GM23338 (cell line): ENCODE results near the gene SLC22A14.

Source experiments
- CREB1 ChIP-seq: fragments of 250-450 bp; sonication (Bioruptor Pico); IDR thresholded peaks from 2 replicates; pipeline ENCODE4 v1.5.0; 2020; ENCODE audit warnings: low read depth, mild to moderate bottlenecking, moderate library complexity
- EZH2 ChIP-seq: fragments of 200-600 bp; sonication (generic); IDR thresholded peaks from one replicate; pipeline ENCODE4 v1.8.0; 2017; ENCODE audit warnings: antibody characterized with exemption, mild to moderate bottlenecking, low read depth; ENCODE audit not compliant: unreplicated experiment
- EZH2phosphoT487 ChIP-seq: fragments of 200-600 bp; sonication (generic); IDR thresholded peaks from one replicate; pipeline ENCODE4 v1.8.1; 2018; ENCODE audit warnings: antibody characterized with exemption; ENCODE audit not compliant: unreplicated experiment
- JUNB ChIP-seq: IDR thresholded peaks from one replicate; pipeline ENCODE4 v1.6.1; 2016; ENCODE audit warnings: antibody characterized with exemption; ENCODE audit not compliant: unreplicated experiment
- NANOG ChIP-seq: IDR thresholded peaks from 2 replicates; pipeline ENCODE4 v1.6.1; 2016; ENCODE audit warnings: antibody characterized with exemption, borderline replicate concordance
- POLR2AphosphoS5 ChIP-seq: IDR thresholded peaks from 2 replicates; pipeline ENCODE4 v1.6.1; 2016; ENCODE audit warnings: antibody characterized with exemption, low read depth
- REST ChIP-seq: IDR thresholded peaks from one replicate; pipeline ENCODE4 v1.6.1; 2018; ENCODE audit warnings: antibody characterized with exemption; ENCODE audit not compliant: unreplicated experiment
- ZNF114 ChIP-seq: fragments of 250-450 bp; sonication (Bioruptor Pico); IDR thresholded peaks from 2 replicates; pipeline ENCODE4 v1.5.0; 2020; ENCODE audit warnings: mild to moderate bottlenecking, moderate library complexity
- TF ChIP-seq, protein P1 (sequence below), 2 experiments: fragments of 200-600 bp in 1 of 2; sonication (generic) in 1 of 2; conservative IDR thresholded peaks; 2 replicates each; pipeline versions ENCODE4 v1.5.1 to v1.6.1; 2016 to 2017; ENCODE audit warnings: antibody characterized with exemption in 2 of 2, low read depth in 2 of 2, mild to moderate bottlenecking in 2 of 2, moderate library complexity in 1 of 2
- TF ChIP-seq, protein P2 (sequence below): fragments of 250-450 bp; sonication (Bioruptor Pico); IDR thresholded peaks from 2 replicates; pipeline ENCODE4 v1.5.0; 2020; ENCODE audit warnings: mild to moderate bottlenecking, moderate library complexity
- TF ChIP-seq, protein P3 (sequence below): IDR thresholded peaks from 2 replicates; pipeline ENCODE4 v1.6.1; 2016; ENCODE audit warnings: antibody characterized with exemption

- TF ChIP-seq, protein P1, sequence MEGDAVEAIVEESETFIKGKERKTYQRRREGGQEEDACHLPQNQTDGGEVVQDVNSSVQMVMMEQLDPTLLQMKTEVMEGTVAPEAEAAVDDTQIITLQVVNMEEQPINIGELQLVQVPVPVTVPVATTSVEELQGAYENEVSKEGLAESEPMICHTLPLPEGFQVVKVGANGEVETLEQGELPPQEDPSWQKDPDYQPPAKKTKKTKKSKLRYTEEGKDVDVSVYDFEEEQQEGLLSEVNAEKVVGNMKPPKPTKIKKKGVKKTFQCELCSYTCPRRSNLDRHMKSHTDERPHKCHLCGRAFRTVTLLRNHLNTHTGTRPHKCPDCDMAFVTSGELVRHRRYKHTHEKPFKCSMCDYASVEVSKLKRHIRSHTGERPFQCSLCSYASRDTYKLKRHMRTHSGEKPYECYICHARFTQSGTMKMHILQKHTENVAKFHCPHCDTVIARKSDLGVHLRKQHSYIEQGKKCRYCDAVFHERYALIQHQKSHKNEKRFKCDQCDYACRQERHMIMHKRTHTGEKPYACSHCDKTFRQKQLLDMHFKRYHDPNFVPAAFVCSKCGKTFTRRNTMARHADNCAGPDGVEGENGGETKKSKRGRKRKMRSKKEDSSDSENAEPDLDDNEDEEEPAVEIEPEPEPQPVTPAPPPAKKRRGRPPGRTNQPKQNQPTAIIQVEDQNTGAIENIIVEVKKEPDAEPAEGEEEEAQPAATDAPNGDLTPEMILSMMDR (conservative IDR thresholded peaks at IDR 0.05; ENCODE audit: low read depth in 2 of 2): no peak
- TF ChIP-seq EZH2 (no peak), NANOG (no peak), EZH2phosphoT487 (no peak), POLR2AphosphoS5 (no peak), REST (no peak), JUNB (no peak), CREB1 (no peak), ZNF114 (CRISPR knock-in tag) (no peak)
- TF ChIP-seq, protein P2, sequence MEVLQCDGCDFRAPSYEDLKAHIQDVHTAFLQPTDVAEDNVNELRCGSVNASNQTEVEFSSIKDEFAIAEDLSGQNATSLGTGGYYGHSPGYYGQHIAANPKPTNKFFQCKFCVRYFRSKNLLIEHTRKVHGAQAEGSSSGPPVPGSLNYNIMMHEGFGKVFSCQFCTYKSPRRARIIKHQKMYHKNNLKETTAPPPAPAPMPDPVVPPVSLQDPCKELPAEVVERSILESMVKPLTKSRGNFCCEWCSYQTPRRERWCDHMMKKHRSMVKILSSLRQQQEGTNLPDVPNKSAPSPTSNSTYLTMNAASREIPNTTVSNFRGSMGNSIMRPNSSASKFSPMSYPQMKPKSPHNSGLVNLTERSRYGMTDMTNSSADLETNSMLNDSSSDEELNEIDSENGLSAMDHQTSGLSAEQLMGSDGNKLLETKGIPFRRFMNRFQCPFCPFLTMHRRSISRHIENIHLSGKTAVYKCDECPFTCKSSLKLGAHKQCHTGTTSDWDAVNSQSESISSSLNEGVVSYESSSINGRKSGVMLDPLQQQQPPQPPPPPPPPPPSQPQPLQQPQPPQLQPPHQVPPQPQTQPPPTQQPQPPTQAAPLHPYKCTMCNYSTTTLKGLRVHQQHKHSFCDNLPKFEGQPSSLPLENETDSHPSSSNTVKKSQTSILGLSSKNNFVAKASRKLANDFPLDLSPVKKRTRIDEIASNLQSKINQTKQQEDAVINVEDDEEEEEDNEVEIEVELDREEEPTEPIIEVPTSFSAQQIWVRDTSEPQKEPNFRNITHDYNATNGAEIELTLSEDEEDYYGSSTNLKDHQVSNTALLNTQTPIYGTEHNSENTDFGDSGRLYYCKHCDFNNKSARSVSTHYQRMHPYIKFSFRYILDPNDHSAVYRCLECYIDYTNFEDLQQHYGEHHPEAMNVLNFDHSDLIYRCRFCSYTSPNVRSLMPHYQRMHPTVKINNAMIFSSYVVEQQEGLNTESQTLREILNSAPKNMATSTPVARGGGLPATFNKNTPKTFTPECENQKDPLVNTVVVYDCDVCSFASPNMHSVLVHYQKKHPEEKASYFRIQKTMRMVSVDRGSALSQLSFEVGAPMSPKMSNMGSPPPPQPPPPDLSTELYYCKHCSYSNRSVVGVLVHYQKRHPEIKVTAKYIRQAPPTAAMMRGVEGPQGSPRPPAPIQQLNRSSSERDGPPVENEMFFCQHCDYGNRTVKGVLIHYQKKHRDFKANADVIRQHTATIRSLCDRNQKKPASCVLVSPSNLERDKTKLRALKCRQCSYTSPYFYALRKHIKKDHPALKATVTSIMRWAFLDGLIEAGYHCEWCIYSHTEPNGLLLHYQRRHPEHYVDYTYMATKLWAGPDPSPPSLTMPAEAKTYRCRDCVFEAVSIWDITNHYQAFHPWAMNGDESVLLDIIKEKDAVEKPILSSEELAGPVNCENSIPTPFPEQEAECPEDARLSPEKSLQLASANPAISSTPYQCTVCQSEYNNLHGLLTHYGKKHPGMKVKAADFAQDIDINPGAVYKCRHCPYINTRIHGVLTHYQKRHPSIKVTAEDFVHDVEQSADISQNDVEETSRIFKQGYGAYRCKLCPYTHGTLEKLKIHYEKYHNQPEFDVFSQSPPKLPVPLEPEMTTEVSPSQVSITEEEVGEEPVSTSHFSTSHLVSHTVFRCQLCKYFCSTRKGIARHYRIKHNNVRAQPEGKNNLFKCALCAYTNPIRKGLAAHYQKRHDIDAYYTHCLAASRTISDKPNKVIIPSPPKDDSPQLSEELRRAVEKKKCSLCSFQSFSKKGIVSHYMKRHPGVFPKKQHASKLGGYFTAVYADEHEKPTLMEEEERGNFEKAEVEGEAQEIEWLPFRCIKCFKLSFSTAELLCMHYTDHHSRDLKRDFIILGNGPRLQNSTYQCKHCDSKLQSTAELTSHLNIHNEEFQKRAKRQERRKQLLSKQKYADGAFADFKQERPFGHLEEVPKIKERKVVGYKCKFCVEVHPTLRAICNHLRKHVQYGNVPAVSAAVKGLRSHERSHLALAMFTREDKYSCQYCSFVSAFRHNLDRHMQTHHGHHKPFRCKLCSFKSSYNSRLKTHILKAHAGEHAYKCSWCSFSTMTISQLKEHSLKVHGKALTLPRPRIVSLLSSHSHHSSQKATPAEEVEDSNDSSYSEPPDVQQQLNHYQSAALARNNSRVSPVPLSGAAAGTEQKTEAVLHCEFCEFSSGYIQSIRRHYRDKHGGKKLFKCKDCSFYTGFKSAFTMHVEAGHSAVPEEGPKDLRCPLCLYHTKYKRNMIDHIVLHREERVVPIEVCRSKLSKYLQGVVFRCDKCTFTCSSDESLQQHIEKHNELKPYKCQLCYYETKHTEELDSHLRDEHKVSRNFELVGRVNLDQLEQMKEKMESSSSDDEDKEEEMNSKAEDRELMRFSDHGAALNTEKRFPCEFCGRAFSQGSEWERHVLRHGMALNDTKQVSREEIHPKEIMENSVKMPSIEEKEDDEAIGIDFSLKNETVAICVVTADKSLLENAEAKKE (CRISPR knock-in tag): no peak
- TF ChIP-seq, protein P3, sequence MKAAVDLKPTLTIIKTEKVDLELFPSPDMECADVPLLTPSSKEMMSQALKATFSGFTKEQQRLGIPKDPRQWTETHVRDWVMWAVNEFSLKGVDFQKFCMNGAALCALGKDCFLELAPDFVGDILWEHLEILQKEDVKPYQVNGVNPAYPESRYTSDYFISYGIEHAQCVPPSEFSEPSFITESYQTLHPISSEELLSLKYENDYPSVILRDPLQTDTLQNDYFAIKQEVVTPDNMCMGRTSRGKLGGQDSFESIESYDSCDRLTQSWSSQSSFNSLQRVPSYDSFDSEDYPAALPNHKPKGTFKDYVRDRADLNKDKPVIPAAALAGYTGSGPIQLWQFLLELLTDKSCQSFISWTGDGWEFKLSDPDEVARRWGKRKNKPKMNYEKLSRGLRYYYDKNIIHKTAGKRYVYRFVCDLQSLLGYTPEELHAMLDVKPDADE: no peak
Observed at GRCh38 chr3:38317192-38317759, 35.2 kb downstream of the SLC22A14 start.
